ENCODE measurements around the gene MDN1.

GRCh38 chr6:89610149-89610642, 209.4 kb downstream of the MDN1 start:
- TF ChIP-seq, protein P1, sequence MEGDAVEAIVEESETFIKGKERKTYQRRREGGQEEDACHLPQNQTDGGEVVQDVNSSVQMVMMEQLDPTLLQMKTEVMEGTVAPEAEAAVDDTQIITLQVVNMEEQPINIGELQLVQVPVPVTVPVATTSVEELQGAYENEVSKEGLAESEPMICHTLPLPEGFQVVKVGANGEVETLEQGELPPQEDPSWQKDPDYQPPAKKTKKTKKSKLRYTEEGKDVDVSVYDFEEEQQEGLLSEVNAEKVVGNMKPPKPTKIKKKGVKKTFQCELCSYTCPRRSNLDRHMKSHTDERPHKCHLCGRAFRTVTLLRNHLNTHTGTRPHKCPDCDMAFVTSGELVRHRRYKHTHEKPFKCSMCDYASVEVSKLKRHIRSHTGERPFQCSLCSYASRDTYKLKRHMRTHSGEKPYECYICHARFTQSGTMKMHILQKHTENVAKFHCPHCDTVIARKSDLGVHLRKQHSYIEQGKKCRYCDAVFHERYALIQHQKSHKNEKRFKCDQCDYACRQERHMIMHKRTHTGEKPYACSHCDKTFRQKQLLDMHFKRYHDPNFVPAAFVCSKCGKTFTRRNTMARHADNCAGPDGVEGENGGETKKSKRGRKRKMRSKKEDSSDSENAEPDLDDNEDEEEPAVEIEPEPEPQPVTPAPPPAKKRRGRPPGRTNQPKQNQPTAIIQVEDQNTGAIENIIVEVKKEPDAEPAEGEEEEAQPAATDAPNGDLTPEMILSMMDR (IDR thresholded peaks at IDR 0.05): peak; percentile 77 to 87 (median 82)
- TF ChIP-seq POLR2AphosphoS5 (IDR thresholded peaks at IDR 0.05): no peak

Data from esophagus muscularis mucosa (tissue), 3 donors.